HepG2 (cell line): ENCODE measurements around the gene GTF3C5. TPM values are rescaled to one million over a fixed set of nuclear protein-coding genes. Genes with fewer than 3 reads are reported as not detected.
A peak's percentile ranks its signal among the peaks of the same experiment; 100 is the strongest.

Experiments used
- HOXA7 ChIP-seq: sonication (generic); formaldehyde crosslinking; IDR thresholded peaks from 2 replicates; pipeline ENCODE4 v1.8.1; 2022; ENCODE audit warnings: mild to moderate bottlenecking, missing genetic modification reagents, moderate library complexity
- POLR2AphosphoS2 ChIP-seq: IDR thresholded peaks from 2 replicates; pipeline ENCODE4 v1.6.1; 2011; ENCODE audit warnings: low read depth, low read length, improper control_type of control experiment
- SP1 ChIP-seq, 2 experiments: fragments of 450-650 bp in 1 of 2; sonication (generic) in 1 of 2; formaldehyde crosslinking in 1 of 2; IDR thresholded peaks; 2 replicates each; pipeline versions ENCODE4 v1.4.0 to v1.6.1; 2016 to 2020; ENCODE audit warnings: missing genetic modification reagents in 1 of 2
- SPEN ChIP-seq: sonication (generic); formaldehyde crosslinking; IDR thresholded peaks from 2 replicates; pipeline ENCODE4 v1.5.1; 2020; ENCODE audit warnings: low read depth, mild to moderate bottlenecking, missing genetic modification reagents
- ZNF33A ChIP-seq: sonication (generic); formaldehyde crosslinking; IDR thresholded peaks from 2 replicates; pipeline ENCODE4 v1.5.1; 2020; ENCODE audit warnings: missing genetic modification reagents, mild to moderate bottlenecking, moderate library complexity, borderline replicate concordance
- ZNF33B ChIP-seq: sonication (generic); formaldehyde crosslinking; IDR thresholded peaks from 2 replicates; pipeline ENCODE4 v1.5.1; 2020; ENCODE audit warnings: mild to moderate bottlenecking, missing genetic modification reagents
- ZNF350 ChIP-seq: sonication (generic); formaldehyde crosslinking; IDR thresholded peaks from 2 replicates; pipeline ENCODE4 v1.4.0; 2020; ENCODE audit warnings: mild to moderate bottlenecking, low read depth, missing genetic modification reagents, borderline replicate concordance
- ZNF432 ChIP-seq: sonication (generic); formaldehyde crosslinking; IDR thresholded peaks from 2 replicates; pipeline ENCODE4 v1.5.0; 2020; ENCODE audit warnings: missing genetic modification reagents, mild to moderate bottlenecking, borderline replicate concordance
- ZNF451 ChIP-seq: sonication (generic); formaldehyde crosslinking; IDR thresholded peaks from 2 replicates; pipeline ENCODE4 v1.5.0; 2020; ENCODE audit warnings: mild to moderate bottlenecking, missing genetic modification reagents
- ZNF598 ChIP-seq: sonication (generic); formaldehyde crosslinking; IDR thresholded peaks from 2 replicates; pipeline ENCODE4 v1.5.1; 2020; ENCODE audit warnings: mild to moderate bottlenecking, missing genetic modification reagents, borderline replicate concordance
- ZSCAN21 ChIP-seq: sonication (generic); formaldehyde crosslinking; IDR thresholded peaks from 2 replicates; pipeline ENCODE4 v1.8.0; 2022; ENCODE audit warnings: mild to moderate bottlenecking, missing genetic modification reagents, moderate library complexity, borderline replicate concordance
- polyA plus RNA-seq, 8 experiments: library from polyadenylated mRNA; depleted of rRNA in 3 of 8; stranded (reverse) in 7 of 8; unstranded in 1 of 8; fragments of >200 nt; fragmentation: Illumina TruSeq in 4 of 8; extraction: Trizol in 4 of 8; gene quantifications; 2 replicates each; pipeline versions ENCODE4 v1.2.1 to v1.2.3, GENCODE V29; 2011 to 2016; ENCODE audit warnings: low read depth in 4 of 8, missing spikeins in 1 of 8, mixed read lengths in 1 of 8; ENCODE audit not compliant: insufficient read depth in 1 of 8
- total RNA-seq, 5 experiments: library from RNA; depleted of rRNA; stranded (reverse); fragments of >200 nt; fragmentation: Illumina TruSeq; extraction: Trizol; gene quantifications; 2 replicates each; pipeline ENCODE4 v1.2.3, GENCODE V29; 2016; ENCODE audit warnings: low read depth in 1 of 5
- TF ChIP-seq, protein P1 (sequence below): sonication (generic); formaldehyde crosslinking; IDR thresholded peaks from 2 replicates; pipeline ENCODE4 v1.8.1; 2023; ENCODE audit warnings: mild to moderate bottlenecking, inconsistent platforms, moderate library complexity, missing genetic modification reagents, borderline replicate concordance
- TF ChIP-seq, protein P2 (sequence below): sonication (generic); formaldehyde crosslinking; IDR thresholded peaks from 2 replicates; pipeline ENCODE4 v1.8.1; 2023; ENCODE audit warnings: missing genetic modification reagents, inconsistent platforms, borderline replicate concordance
- TF ChIP-seq, protein P3 (sequence below): sonication (generic); formaldehyde crosslinking; IDR thresholded peaks from 2 replicates; pipeline ENCODE4 v1.4.0; 2020; ENCODE audit warnings: missing genetic modification reagents, mild to moderate bottlenecking, borderline replicate concordance
- TF ChIP-seq, protein P4 (sequence below): sonication (generic); formaldehyde crosslinking; IDR thresholded peaks from 2 replicates; pipeline ENCODE4 v1.5.0; 2020; ENCODE audit warnings: mild to moderate bottlenecking, missing genetic modification reagents

Gene GTF3C5
- total and polyA plus RNA-seq, 2 of the 13 experiments (the other 11 are each of a cell fraction or from before 2014, with no cell fraction given): 66.9 to 92.6 TPM

DNA sequence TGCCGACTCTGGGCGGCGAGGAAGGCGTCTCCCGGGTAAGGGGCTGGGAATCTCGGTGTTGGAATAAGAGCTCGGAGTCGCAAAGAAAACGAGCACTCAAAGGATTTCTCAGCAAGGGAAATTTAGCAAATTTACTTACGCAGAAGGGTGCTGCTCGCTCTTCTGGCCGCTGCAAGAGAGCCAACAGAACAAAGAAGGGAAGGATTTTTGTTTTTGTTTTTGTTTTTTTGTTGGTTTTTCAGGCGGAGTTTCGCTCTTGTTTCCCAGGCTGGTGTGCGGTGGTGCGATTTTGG is 279 bp downstream of the GTF3C5 start (continued):
- TF ChIP-seq ZNF33A (no peak), ZNF451 (CRISPR knock-in tag) (no peak), ZSCAN21 (CRISPR knock-in tag) (peak; percentile 12; the same call in 1 of the 2 replicates), ZNF598 (CRISPR knock-in tag) (0 out of 2 replicates have a peak, but pooled peaks have one; percentile 6), POLR2AphosphoS2 (no peak), ZNF432 (CRISPR knock-in tag) (no peak), SPEN (CRISPR knock-in tag) (0 out of 2 replicates have a peak, but pooled peaks have one; percentile 7), HOXA7 (CRISPR knock-in tag) (no peak), ZNF33B (CRISPR knock-in tag) (peak; percentile 8; the same call in 1 of the 2 replicates), ZNF350 (CRISPR knock-in tag) (0 out of 2 replicates have a peak, but pooled peaks have one; percentile 13), SP1 (IDR thresholded peaks at IDR 0.05) (no peak), SP1 (CRISPR knock-in tag; IDR thresholded peaks at IDR 0.05) (no peak)
- TF ChIP-seq, protein P1, sequence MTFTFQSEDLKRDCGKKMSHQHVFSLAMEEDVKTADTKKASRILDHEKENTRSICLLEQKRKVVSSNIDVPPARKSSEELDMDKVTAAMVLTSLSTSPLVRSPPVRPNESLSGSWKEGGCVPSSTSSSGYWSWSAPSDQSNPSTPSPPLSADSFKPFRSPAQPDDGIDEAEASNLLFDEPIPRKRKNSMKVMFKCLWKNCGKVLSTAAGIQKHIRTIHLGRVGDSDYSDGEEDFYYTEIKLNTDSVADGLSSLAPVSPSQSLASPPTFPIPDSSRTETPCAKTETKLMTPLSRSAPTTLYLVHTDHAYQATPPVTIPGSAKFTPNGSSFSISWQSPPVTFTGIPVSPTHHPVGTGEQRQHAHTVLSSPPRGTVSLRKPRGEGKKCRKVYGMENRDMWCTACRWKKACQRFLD (CRISPR knock-in tag): no peak
- TF ChIP-seq, protein P2, sequence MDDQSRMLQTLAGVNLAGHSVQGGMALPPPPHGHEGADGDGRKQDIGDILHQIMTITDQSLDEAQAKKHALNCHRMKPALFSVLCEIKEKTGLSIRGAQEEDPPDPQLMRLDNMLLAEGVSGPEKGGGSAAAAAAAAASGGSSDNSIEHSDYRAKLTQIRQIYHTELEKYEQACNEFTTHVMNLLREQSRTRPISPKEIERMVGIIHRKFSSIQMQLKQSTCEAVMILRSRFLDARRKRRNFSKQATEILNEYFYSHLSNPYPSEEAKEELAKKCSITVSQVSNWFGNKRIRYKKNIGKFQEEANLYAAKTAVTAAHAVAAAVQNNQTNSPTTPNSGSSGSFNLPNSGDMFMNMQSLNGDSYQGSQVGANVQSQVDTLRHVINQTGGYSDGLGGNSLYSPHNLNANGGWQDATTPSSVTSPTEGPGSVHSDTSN (CRISPR knock-in tag): no peak
- TF ChIP-seq, protein P3, sequence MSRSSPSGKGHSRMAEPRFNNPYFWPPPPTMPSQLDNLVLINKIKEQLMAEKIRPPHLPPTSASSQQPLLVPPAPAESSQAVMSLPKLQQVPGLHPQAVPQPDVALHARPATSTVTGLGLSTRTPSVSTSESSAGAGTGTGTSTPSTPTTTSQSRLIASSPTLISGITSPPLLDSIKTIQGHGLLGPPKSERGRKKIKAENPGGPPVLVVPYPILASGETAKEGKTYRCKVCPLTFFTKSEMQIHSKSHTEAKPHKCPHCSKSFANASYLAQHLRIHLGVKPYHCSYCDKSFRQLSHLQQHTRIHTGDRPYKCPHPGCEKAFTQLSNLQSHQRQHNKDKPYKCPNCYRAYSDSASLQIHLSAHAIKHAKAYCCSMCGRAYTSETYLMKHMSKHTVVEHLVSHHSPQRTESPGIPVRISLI (CRISPR knock-in tag): no peak
- TF ChIP-seq, protein P4, sequence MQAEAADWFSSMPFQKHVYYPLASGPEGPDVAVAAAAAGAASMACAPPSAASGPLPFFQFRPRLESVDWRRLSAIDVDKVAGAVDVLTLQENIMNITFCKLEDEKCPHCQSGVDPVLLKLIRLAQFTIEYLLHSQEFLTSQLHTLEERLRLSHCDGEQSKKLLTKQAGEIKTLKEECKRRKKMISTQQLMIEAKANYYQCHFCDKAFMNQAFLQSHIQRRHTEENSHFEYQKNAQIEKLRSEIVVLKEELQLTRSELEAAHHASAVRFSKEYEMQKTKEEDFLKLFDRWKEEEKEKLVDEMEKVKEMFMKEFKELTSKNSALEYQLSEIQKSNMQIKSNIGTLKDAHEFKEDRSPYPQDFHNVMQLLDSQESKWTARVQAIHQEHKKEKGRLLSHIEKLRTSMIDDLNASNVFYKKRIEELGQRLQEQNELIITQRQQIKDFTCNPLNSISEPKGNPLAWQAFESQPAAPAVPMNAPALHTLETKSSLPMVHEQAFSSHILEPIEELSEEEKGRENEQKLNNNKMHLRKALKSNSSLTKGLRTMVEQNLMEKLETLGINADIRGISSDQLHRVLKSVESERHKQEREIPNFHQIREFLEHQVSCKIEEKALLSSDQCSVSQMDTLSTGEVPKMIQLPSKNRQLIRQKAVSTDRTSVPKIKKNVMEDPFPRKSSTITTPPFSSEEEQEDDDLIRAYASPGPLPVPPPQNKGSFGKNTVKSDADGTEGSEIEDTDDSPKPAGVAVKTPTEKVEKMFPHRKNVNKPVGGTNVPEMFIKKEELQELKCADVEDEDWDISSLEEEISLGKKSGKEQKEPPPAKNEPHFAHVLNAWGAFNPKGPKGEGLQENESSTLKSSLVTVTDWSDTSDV (CRISPR knock-in tag): 0 out of 2 replicates have a peak, but pooled peaks have one; percentile 3
